Measurements from ENCODE around the gene TMEM54. TPM values are rescaled to one million over a fixed set of nuclear protein-coding genes. Genes with fewer than 3 reads are reported as not detected.
A peak's percentile ranks its signal among the peaks of the same experiment; 100 is the strongest.

TMEM54 gene
- polyA plus RNA-seq, result 100 to 1,000 TPM in 3 of 4 donors, 10 to 100 TPM in 1; 42.6 to 414 (median 241) TPM
- long read RNA-seq, donor 1, result 0 reads
- long read RNA-seq, donor 2, transcript TMEM54-202 (6 exons, 999 nt), result major isoform, 11 of 11 reads
- long read RNA-seq, donor 2, partial matches to known transcripts, result 0 of 11 reads
- long read RNA-seq, donor 2, other reads (novel, unspliced or antisense), result 0 of 11 reads
- long read RNA-seq, donor 3, transcript TMEM54-202 (6 exons, 999 nt), result major isoform, 8 of 10 reads
- long read RNA-seq, donor 3, partial matches to known transcripts, result 0 of 10 reads
- long read RNA-seq, donor 3, other reads (novel, unspliced or antisense), result 0 of 10 reads
- long read RNA-seq, donor 4, result 0 reads
- long read RNA-seq, donor 5, transcript TMEM54-202 (6 exons, 999 nt), result major isoform, 6 of 6 reads
- long read RNA-seq, donor 5, partial matches to known transcripts, result 0 of 6 reads
- long read RNA-seq, donor 5, other reads (novel, unspliced or antisense), result 0 of 6 reads
- long read RNA-seq, donor 6, transcript TMEM54-202 (6 exons, 999 nt), result major isoform, 14 of 16 reads
- long read RNA-seq, donor 6, partial matches to known transcripts, result 0 of 16 reads
- long read RNA-seq, donor 6, other reads (novel, unspliced or antisense), result 0 of 16 reads
- long read RNA-seq, donor 7, result 0 reads
- long read RNA-seq, donor 8, result 0 reads
- long read RNA-seq, donor 9, partial matches to known transcripts, result 0 of 3 reads
- long read RNA-seq, donor 9, other reads (novel, unspliced or antisense), result 0 of 3 reads
- long read RNA-seq, donor 10, transcript TMEM54-202 (6 exons, 999 nt), result major isoform, 29 of 36 reads
- long read RNA-seq, donor 10, partial matches to known transcripts, result 7 of 36 reads
- long read RNA-seq, donor 10, other reads (novel, unspliced or antisense), result 0 of 36 reads

GRCh38 chr1:32900956-32901822 lies at the start of gene TMEM54:
Gene TMEM54, minus strand, starts transcription at chr1:32901389. Its CDS starts 151 bp downstream, at chr1:32901238.
- H3K27me3 ChIP-seq (ENCODE audit: control insufficient read depth in 3 of 3, insufficient read depth in 3 of 3, low read length in 3 of 3), result peaks cover 0 to 7% (median 3%) of the 10 kb centered on the region in 3 donors
- 1% methylated on average over 49 to 92 of the region's 92 CpGs for whole genome bisulfite sequencing, 3 donors
- DNase-seq (peak; percentile 77 to 87), FAIRE-seq (no peak)
- H3K4me1 ChIP-seq (ENCODE audit: control insufficient read depth in 3 of 3, insufficient read depth in 2 of 3, low read depth in 1 of 3, low read length in 2 of 3), result peaks cover 0 to 26% (median 6%) of the 10 kb centered on the region in 3 donors
- no peaks in the 10 kb centered on the region for H3K9me3 ChIP-seq (ENCODE audit: control insufficient read depth in 2 of 2, insufficient read depth in 1 of 2, low read depth in 1 of 2, low read length in 1 of 2)
- peak within 1 kb of the TSS; percentile 66 to 78 (median 73) for H3K4me3 ChIP-seq (ENCODE audit: low read depth in 1 of 3, low read length in 3 of 3)
- H3K36me3 ChIP-seq (ENCODE audit: control insufficient read depth in 3 of 3, insufficient read depth in 2 of 3, low read depth in 1 of 3, low read length in 3 of 3), result peaks cover 0 to 15% (median 0%) of the 10 kb centered on the region in 3 donors
- H3K27ac ChIP-seq (ENCODE audit: low read depth in 1 of 3, low read length in 2 of 3), result peak within 1 kb of the TSS; percentile 39 to 95 (median 87)

GRCh38 chr1:32949519-32949918 lies 48.3 kb upstream of the TMEM54 start:
- Histone ChIP-seq H3K9me3 (ENCODE audit: control insufficient read depth in 2 of 2, insufficient read depth in 1 of 2, low read depth in 1 of 2, low read length in 1 of 2) (no peaks in the 10 kb centered on the region), H3K4me3 (ENCODE audit: low read depth in 1 of 3, low read length in 3 of 3) (no peak overlapping the region), H3K27ac (ENCODE audit: low read depth in 1 of 3, low read length in 2 of 3) (peak overlapping the region; percentile 70 to 86 (median 84)), H3K27me3 (ENCODE audit: control insufficient read depth in 3 of 3, insufficient read depth in 3 of 3, low read length in 3 of 3) (no peaks in the 10 kb centered on the region), H3K36me3 (ENCODE audit: control insufficient read depth in 3 of 3, insufficient read depth in 2 of 3, low read depth in 1 of 3, low read length in 3 of 3) (peaks cover 5 to 25% (median 22%) of the 10 kb centered on the region in 3 donors), H3K4me1 (ENCODE audit: control insufficient read depth in 3 of 3, insufficient read depth in 2 of 3, low read depth in 1 of 3, low read length in 2 of 3) (peaks cover 3 to 35% (median 10%) of the 10 kb centered on the region in 3 donors)
- peak in 1 of 2 donors; percentile 39 for DNase-seq
- WGBS, 3 donors, result 13 to 64% (median 35%) methylated on average over 5 of the region's 5 CpGs
- no peak for FAIRE-seq

GRCh38 chr1:32948905-32949304 lies 47.7 kb upstream of the TMEM54 start:
- Histone ChIP-seq H3K27ac (ENCODE audit: low read depth in 1 of 3, low read length in 2 of 3) (peak overlapping the region in 1 of 3 donors; percentile 86), H3K4me3 (ENCODE audit: low read depth in 1 of 3, low read length in 3 of 3) (no peak overlapping the region), H3K4me1 (ENCODE audit: control insufficient read depth in 3 of 3, insufficient read depth in 2 of 3, low read depth in 1 of 3, low read length in 2 of 3) (peaks cover 3 to 35% (median 10%) of the 10 kb centered on the region in 3 donors), H3K9me3 (ENCODE audit: control insufficient read depth in 2 of 2, insufficient read depth in 1 of 2, low read depth in 1 of 2, low read length in 1 of 2) (no peaks in the 10 kb centered on the region), H3K27me3 (ENCODE audit: control insufficient read depth in 3 of 3, insufficient read depth in 3 of 3, low read length in 3 of 3) (no peaks in the 10 kb centered on the region), H3K36me3 (ENCODE audit: control insufficient read depth in 3 of 3, insufficient read depth in 2 of 3, low read depth in 1 of 3, low read length in 3 of 3) (peaks cover 10 to 27% (median 27%) of the 10 kb centered on the region in 3 donors)
- DNase-seq, result peak; percentile 76 to 87
- no peak for FAIRE-seq
- 11 to 46% (median 40%) methylated on average over 1 of the region's 1 CpG for WGBS, 3 donors

- peaks cover 10 to 33% (median 30%) of the 10 kb centered on the region in 3 donors for H3K36me3 ChIP-seq (ENCODE audit: control insufficient read depth in 3 of 3, insufficient read depth in 2 of 3, low read depth in 1 of 3, low read length in 3 of 3)
- H3K9me3 ChIP-seq (ENCODE audit: control insufficient read depth in 2 of 2, insufficient read depth in 1 of 2, low read depth in 1 of 2, low read length in 1 of 2), result no peaks in the 10 kb centered on the region
- H3K27ac ChIP-seq (ENCODE audit: low read depth in 1 of 3, low read length in 2 of 3), result peak overlapping the region; percentile 9 to 86 (median 71)
- 84 to 97% (median 92%) methylated on average over 1 of the region's 1 CpG for WGBS, 3 donors
- no peak overlapping the region for H3K4me3 ChIP-seq (ENCODE audit: low read depth in 1 of 3, low read length in 3 of 3)
- FAIRE-seq (no peak), DNase-seq (no peak)
- peaks cover 3 to 35% (median 10%) of the 10 kb centered on the region in 3 donors for H3K4me1 ChIP-seq (ENCODE audit: control insufficient read depth in 3 of 3, insufficient read depth in 2 of 3, low read depth in 1 of 3, low read length in 2 of 3)
- H3K27me3 ChIP-seq (ENCODE audit: control insufficient read depth in 3 of 3, insufficient read depth in 3 of 3, low read length in 3 of 3), result no peaks in the 10 kb centered on the region
Measured at GRCh38 chr1:32948390-32948722, 47.2 kb upstream of the TMEM54 start.

GRCh38 chr1:32947669-32948389 lies 46.6 kb upstream of the TMEM54 start:
- Histone ChIP-seq H3K27ac (ENCODE audit: low read depth in 1 of 3, low read length in 2 of 3) (peak overlapping the region; percentile 60 to 86 (median 71)), H3K36me3 (ENCODE audit: control insufficient read depth in 3 of 3, insufficient read depth in 2 of 3, low read depth in 1 of 3, low read length in 3 of 3) (peaks cover 10 to 37% (median 35%) of the 10 kb centered on the region in 3 donors), H3K9me3 (ENCODE audit: control insufficient read depth in 2 of 2, insufficient read depth in 1 of 2, low read depth in 1 of 2, low read length in 1 of 2) (no peaks in the 10 kb centered on the region), H3K27me3 (ENCODE audit: control insufficient read depth in 3 of 3, insufficient read depth in 3 of 3, low read length in 3 of 3) (no peaks in the 10 kb centered on the region), H3K4me3 (ENCODE audit: low read depth in 1 of 3, low read length in 3 of 3) (no peak overlapping the region), H3K4me1 (ENCODE audit: control insufficient read depth in 3 of 3, insufficient read depth in 2 of 3, low read depth in 1 of 3, low read length in 2 of 3) (peaks cover 3 to 35% (median 10%) of the 10 kb centered on the region in 3 donors)
- DNase-seq, result peak; percentile 38 to 45
- FAIRE-seq, result no peak
- 47 to 73% (median 56%) methylated on average over 6 of the region's 6 CpGs for WGBS, 3 donors

GRCh38 chr1:32946413-32946812 lies 45.2 kb upstream of the TMEM54 start:
- Histone ChIP-seq H3K4me3 (ENCODE audit: low read depth in 1 of 3, low read length in 3 of 3) (no peak overlapping the region), H3K27me3 (ENCODE audit: control insufficient read depth in 3 of 3, insufficient read depth in 3 of 3, low read length in 3 of 3) (no peaks in the 10 kb centered on the region), H3K36me3 (ENCODE audit: control insufficient read depth in 3 of 3, insufficient read depth in 2 of 3, low read depth in 1 of 3, low read length in 3 of 3) (peaks cover 17 to 45% (median 40%) of the 10 kb centered on the region in 3 donors), H3K9me3 (ENCODE audit: control insufficient read depth in 2 of 2, insufficient read depth in 1 of 2, low read depth in 1 of 2, low read length in 1 of 2) (no peaks in the 10 kb centered on the region), H3K27ac (ENCODE audit: low read depth in 1 of 3, low read length in 2 of 3) (peak overlapping the region in 1 of 3 donors; percentile 86), H3K4me1 (ENCODE audit: control insufficient read depth in 3 of 3, insufficient read depth in 2 of 3, low read depth in 1 of 3, low read length in 2 of 3) (peaks cover 3 to 36% (median 10%) of the 10 kb centered on the region in 3 donors)
- 66 to 91% (median 80%) methylated on average over 2 of the region's 2 CpGs for WGBS, 3 donors
- no peak for FAIRE-seq
- DNase-seq, result peak in 1 of 2 donors; percentile 68

- H3K27ac ChIP-seq (ENCODE audit: low read depth in 1 of 3, low read length in 2 of 3), result no peak overlapping the region
- FAIRE-seq, result no peak
- H3K27me3 ChIP-seq (ENCODE audit: control insufficient read depth in 3 of 3, insufficient read depth in 3 of 3, low read length in 3 of 3), result no peaks in the 10 kb centered on the region
- H3K4me3 ChIP-seq (ENCODE audit: low read depth in 1 of 3, low read length in 3 of 3), result no peak overlapping the region
- peaks cover 17 to 52% (median 51%) of the 10 kb centered on the region in 3 donors for H3K36me3 ChIP-seq (ENCODE audit: control insufficient read depth in 3 of 3, insufficient read depth in 2 of 3, low read depth in 1 of 3, low read length in 3 of 3)
- no peaks in the 10 kb centered on the region for H3K9me3 ChIP-seq (ENCODE audit: control insufficient read depth in 2 of 2, insufficient read depth in 1 of 2, low read depth in 1 of 2, low read length in 1 of 2)
- no peak for DNase-seq
- peaks cover 3 to 52% (median 12%) of the 10 kb centered on the region in 3 donors for H3K4me1 ChIP-seq (ENCODE audit: control insufficient read depth in 3 of 3, insufficient read depth in 2 of 3, low read depth in 1 of 3, low read length in 2 of 3)
Measured at GRCh38 chr1:32944180-32944579, 43.0 kb upstream of the TMEM54 start.

Data from small intestine (tissue), 16 donors.